ENCODE measurements around the gene DMD. TPM values are rescaled to one million over a fixed set of nuclear protein-coding genes. Genes with fewer than 3 reads are reported as not detected.

The DMD gene
- total RNA-seq, 2 experiments from 2014 or later, result 0.20 to 0.47 TPM

GRCh38 chrX:31715675-31716074 is 1495.7 kb downstream of the DMD start:
- ATAC-seq (ENCODE audit: poor library complexity), result no peak
- Histone ChIP-seq H3K36me3 (ENCODE audit: insufficient read depth, low read length) (no peaks in the 10 kb centered on the region), H3K4me1 (ENCODE audit: insufficient read depth, low read length) (no peaks in the 10 kb centered on the region), H3K4me3 (ENCODE audit: low read length) (no peak overlapping the region), H3K27ac (ENCODE audit: low read depth in 1 of 2, low read length in 2 of 2) (no peak overlapping the region), H3K9me3 (ENCODE audit: control insufficient read depth in 1 of 2, insufficient read depth in 1 of 2, low read length in 2 of 2) (no peaks in the 10 kb centered on the region), H3K27me3 (ENCODE audit: control insufficient read depth in 1 of 2, insufficient read depth in 2 of 2, low read length in 2 of 2) (no peaks in the 10 kb centered on the region)
- DNase-seq, result no peak
- Mint-ChIP-seq H3K4me3 (no peak overlapping the region), H3K9me3 (no peaks in the 10 kb centered on the region), H3K27me3 (no peaks in the 10 kb centered on the region), H3K36me3 (ENCODE audit: low read depth) (no peaks in the 10 kb centered on the region), H3K4me1 (ENCODE audit: low read depth) (no peaks in the 10 kb centered on the region), H3K27ac (no peak overlapping the region)
- CTCF ChIA-PET, result no interaction called here
- POLR2A ChIA-PET, result no interaction called here
- TF ChIP-seq CTCF (IDR thresholded peaks at IDR 0.05), result no peak
- intact Hi-C loops (cut with DNase I, micrococcal nuclease), result no loop called here

- Mint-ChIP-seq H3K27ac (no peak overlapping the region), H3K36me3 (ENCODE audit: low read depth) (no peaks in the 10 kb centered on the region), H3K4me3 (no peak overlapping the region), H3K27me3 (no peaks in the 10 kb centered on the region), H3K9me3 (no peaks in the 10 kb centered on the region), H3K4me1 (ENCODE audit: low read depth) (no peaks in the 10 kb centered on the region)
- H3K4me1 ChIP-seq (ENCODE audit: insufficient read depth, low read length), result no peaks in the 10 kb centered on the region
- CTCF ChIA-PET, result no interaction called here
- ATAC-seq (ENCODE audit: poor library complexity) (no peak), DNase-seq (no peak)
- H3K27me3 ChIP-seq (ENCODE audit: control insufficient read depth in 1 of 2, insufficient read depth in 2 of 2, low read length in 2 of 2), result no peaks in the 10 kb centered on the region
- H3K9me3 ChIP-seq (ENCODE audit: control insufficient read depth in 1 of 2, insufficient read depth in 1 of 2, low read length in 2 of 2), result no peaks in the 10 kb centered on the region
- TF ChIP-seq CTCF (IDR thresholded peaks at IDR 0.05), result no peak
- no peaks in the 10 kb centered on the region for H3K36me3 ChIP-seq (ENCODE audit: insufficient read depth, low read length)
- H3K4me3 ChIP-seq (ENCODE audit: low read length), result no peak overlapping the region
- intact Hi-C loops (cut with DNase I, micrococcal nuclease), result no loop called here
- no peak overlapping the region for H3K27ac ChIP-seq (ENCODE audit: low read depth in 1 of 2, low read length in 2 of 2)
- POLR2A ChIA-PET, result no interaction called here
Observed at GRCh38 chrX:31714797-31715196, 1496.6 kb downstream of the DMD start.

GRCh38 chrX:31713120-31713519 is 1498.2 kb downstream of the DMD start:
- no peak overlapping the region for H3K4me3 Mint-ChIP-seq
- Histone ChIP-seq H3K4me3 (ENCODE audit: low read length) (no peak overlapping the region), H3K27ac (ENCODE audit: low read depth in 1 of 2, low read length in 2 of 2) (no peak overlapping the region), H3K9me3 (ENCODE audit: control insufficient read depth in 1 of 2, insufficient read depth in 1 of 2, low read length in 2 of 2) (no peaks in the 10 kb centered on the region), H3K27me3 (ENCODE audit: control insufficient read depth in 1 of 2, insufficient read depth in 2 of 2, low read length in 2 of 2) (no peaks in the 10 kb centered on the region), H3K36me3 (ENCODE audit: insufficient read depth, low read length) (no peaks in the 10 kb centered on the region), H3K4me1 (ENCODE audit: insufficient read depth, low read length) (no peaks in the 10 kb centered on the region)
- no peaks in the 10 kb centered on the region for H3K9me3 Mint-ChIP-seq
- no peak overlapping the region for H3K27ac Mint-ChIP-seq
- DNase-seq (no peak), ATAC-seq (ENCODE audit: poor library complexity) (no peak)
- H3K36me3 Mint-ChIP-seq (ENCODE audit: low read depth), result no peaks in the 10 kb centered on the region
- intact Hi-C loops (cut with DNase I, micrococcal nuclease), result no loop called here
- POLR2A ChIA-PET, result no interaction called here
- CTCF ChIA-PET, result no interaction called here
- TF ChIP-seq CTCF (IDR thresholded peaks at IDR 0.05), result no peak
- H3K27me3 Mint-ChIP-seq, result no peaks in the 10 kb centered on the region
- no peaks in the 10 kb centered on the region for H3K4me1 Mint-ChIP-seq (ENCODE audit: low read depth)

Data from CD4-positive, alpha-beta T cell (primary cell).